ENCODE data around the gene CDK17.
"Not testable (repeated sequence)": the region's sequence is repeated elsewhere in the genome, so short reads cannot be mapped to it uniquely, and the experiment has no call there.

The CDK17 gene

DNA sequence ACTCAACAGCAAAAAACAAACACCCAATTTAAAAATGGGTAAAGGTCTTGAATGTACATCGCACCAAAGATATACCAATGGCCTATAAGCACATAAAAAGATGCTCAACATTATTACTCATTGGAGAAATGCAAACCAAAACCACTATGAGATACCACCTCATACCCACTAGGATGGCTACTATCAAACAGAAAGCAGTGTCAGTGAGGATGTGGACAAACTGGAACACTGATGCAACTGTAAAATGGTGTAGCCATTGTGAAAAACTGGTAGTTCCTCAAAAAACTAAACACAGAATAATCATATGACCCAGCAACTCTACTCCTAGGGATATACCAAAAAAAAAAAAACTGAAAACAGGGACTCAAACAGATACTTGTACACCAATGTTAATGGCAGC, 49.3 kb downstream of the CDK17 start:
- DNase-seq, result no peak

- DNase-seq, result no peak
Measured at GRCh38 chr12:96347130-96347699, 53.0 kb downstream of the CDK17 start.

GRCh38 chr12:96346716-96347115, 53.5 kb downstream of the CDK17 start:
- not testable (repeated sequence) for DNase-seq

DNA sequence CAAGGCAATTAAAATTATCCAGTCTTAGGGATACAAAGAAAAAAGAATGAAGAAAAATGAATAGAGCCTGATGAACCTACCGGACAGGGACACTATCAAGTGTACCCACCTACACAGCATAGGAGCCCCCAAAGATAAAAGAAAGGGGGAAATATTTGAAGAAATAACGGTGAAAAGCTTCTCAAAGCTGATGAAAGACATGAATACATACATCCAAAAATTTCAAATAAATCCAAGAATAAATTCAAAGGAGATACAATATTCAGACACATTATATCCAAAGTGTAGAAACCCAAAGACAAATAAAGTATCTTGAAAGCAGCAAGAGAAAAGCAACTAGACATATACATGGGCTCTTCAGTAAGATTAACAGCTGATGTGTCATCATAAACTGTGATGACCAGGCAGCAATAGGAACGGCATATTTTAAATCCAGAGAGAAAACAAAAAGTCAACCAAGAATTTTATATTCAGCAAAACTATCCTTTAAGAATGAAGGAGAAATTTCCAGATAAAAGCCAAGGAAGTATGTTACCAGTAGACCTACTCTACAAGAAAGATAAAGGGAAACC, 56.0 kb downstream of the CDK17 start:
- DNase-seq, result no peak

DNA sequence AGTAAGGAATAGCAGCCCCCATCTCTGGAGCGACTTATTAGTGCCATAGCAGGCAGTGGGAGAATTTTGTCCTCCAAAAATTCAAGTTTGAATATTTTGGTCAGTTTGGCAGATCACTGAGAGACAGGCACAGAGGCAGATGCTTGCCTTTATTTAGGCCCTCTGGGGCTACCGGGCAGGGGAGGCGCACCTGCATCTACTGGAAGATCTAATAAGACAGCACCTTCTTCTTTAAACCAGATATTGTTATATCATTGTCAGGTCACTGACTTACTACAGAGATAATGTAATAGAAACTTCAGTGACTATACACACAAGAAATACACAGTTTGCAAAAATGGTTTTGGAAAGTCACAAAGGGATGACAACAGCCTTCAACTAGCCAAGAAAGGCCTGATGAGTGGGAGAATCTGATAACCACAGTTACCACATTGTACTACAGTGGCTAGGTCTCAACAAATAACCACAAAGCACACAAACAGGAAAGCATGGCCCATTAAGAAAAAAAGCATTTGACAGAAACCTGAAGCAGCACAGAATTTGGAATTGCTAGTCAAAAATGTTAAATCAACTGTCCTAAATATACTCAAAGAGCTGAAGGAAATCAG, 56.8 kb downstream of the CDK17 start:
- DNase-seq, result no peak

GRCh38 chr12:96339666-96340065, 60.6 kb downstream of the CDK17 start:
- not testable (repeated sequence) for DNase-seq

DNA sequence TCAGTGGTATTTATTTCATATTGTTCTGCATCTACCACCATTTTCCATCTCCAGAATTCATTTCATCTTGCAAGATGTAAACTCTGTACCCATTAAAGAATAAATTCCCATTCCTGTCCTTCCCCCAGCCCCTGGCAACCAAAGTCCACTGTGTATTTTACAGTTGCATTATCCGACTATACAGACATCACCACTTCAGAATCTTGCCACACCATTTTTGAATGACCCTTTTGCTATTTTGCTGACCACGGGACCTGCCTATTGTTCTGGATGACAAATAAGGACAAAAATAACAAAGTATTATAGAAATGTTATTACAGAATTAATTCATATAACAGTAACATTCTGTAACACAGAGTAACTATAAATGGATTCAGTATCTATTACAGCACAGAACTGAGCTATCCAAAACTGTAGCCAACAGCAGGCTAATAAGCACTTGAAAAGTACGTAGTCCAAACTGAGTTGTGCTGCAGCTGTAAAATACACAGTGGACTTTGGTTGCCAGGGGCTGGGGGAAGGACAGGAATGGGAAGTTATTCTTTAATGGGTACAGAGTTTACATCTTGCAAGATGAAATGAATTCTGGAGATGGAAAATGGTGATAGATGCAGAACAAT, 61.3 kb downstream of the CDK17 start:
- no peak for DNase-seq

DNA sequence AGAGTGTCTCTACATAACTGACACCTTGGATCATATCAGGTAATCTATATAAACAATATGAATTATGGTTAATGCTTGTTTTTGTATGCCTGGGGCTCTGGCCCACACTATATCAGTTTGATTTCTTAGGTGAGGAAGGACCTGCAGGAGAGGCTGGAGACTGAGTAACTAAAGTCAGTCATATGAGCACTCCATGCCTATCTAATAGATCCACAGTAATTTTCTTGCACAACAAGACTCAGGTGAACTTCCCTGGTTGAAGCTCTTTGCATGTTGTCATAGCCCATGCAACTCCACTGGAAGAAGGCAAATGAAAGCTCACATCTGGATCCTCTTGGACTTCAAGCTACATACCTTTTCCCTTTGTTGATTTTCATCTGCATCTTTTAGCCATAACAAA, 62.3 kb downstream of the CDK17 start:
- no peak for DNase-seq

GRCh38 chr12:96336489-96336888, 63.8 kb downstream of the CDK17 start:
- no peak for DNase-seq

DNA sequence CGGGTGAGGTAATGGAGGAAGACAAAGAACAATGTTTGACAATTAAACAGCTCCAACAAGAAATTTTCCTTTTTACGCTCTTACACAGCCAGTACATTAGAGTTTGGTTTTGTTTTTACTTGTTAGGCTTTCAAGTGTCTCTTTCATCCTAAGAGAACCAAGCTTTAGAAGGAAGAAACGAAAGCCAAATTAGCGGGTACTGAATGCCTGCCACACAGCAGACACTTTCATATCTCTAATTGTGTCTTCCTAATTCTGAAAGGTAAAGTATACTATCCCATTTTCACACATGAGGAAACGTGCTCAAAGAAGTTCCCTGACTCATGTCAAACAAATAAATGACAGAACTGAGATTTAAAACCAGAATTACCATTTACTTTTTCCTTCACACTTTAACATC, 65.0 kb downstream of the CDK17 start:
- DNase-seq, result no peak

- DNase-seq, result no peak
Measured at GRCh38 chr12:96334502-96334901, 65.7 kb downstream of the CDK17 start.

- DNase-seq, result no peak
Measured at GRCh38 chr12:96329545-96329944, 70.7 kb downstream of the CDK17 start.

- no peak for DNase-seq
Measured at GRCh38 chr12:96329018-96329417, 71.2 kb downstream of the CDK17 start.

DNA sequence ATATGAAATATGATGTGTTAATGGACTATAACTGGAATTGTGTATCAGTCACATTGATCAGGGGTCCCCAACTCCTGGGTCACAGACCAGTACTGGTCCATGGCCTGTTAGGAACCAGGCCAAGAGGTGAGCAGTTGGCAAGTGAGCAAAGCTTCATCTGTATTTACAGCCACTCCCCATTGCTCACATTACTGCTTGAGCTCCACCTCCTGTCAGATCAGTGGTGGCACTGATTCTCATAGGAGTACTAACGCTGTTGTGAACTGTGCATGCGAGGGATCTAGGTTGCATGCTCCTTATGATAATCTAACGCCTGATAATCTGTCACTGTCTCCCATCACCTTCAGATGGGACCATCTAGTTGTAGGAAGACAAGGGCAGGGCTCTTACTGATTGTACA, 72.3 kb downstream of the CDK17 start:
- DNase-seq, result no peak

DNA sequence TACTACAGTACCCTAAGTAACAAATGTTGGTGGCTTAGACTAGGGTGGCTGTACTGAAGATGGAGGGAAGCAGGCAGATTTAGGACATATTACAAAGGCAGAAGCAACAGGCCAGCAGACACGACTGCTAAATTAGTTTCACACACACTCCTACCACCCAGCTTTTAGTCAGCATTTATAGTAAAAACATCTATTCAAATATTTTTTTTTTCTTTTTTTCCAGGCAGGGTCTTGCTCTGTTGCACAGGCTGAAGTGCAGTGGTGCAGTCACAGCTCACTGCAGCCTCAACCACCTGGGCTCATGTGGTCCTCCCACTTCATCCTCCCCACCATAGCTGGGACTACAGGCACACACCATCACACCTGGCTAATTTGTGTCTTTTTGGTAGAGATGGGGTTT, 72.9 kb downstream of the CDK17 start:
- DNase-seq, result no peak

DNA sequence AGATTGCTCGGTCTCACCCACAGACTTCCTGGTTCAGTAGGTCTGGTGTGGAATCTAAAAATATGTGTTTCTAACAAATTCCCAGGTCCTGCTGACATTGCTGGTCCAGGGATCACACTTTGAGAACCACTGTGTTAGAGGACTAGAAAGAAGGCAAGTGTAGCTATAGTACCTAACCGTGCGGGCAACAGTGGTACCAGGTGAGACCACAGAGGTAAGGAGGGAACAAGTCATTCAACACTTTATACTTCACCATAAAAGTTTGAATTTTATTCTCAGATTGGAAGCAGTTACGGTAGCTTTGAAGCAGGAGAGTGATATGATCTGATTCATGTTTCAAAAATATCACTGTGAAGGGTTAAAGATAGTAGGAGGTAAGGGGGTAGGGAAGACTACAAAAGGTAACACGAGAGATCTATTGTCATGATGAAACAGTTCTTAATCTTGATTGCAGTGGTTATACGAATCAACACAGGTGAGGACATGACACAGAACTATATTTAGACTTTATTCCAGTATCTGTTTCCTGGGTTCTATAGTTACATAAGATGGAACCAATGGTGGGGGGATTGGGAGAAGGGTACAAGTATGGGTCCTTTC, 73.5 kb downstream of the CDK17 start:
- no peak for DNase-seq

DNA sequence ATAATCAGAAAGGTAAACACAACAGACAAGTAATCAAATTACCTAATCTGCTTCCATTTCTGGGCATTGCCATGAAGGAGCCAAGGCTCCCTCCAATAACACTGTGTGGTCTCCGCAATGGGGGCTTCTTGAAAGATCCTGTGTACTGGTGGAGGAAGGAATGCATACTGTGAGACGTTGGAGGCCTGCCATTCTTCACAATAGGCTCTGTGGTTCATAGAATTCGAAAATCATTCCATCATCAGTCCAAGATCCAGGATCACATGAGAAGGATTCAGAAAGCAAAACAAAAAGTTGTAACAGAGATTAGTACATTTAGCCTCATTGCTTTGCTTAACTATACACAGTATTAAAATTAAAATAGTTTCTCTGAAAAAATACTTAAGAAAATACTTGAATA, 76.3 kb downstream of the CDK17 start:
- DNase-seq, result no peak

- no peak for DNase-seq
Measured at GRCh38 chr12:96322720-96323119, 77.5 kb downstream of the CDK17 start.

DNA sequence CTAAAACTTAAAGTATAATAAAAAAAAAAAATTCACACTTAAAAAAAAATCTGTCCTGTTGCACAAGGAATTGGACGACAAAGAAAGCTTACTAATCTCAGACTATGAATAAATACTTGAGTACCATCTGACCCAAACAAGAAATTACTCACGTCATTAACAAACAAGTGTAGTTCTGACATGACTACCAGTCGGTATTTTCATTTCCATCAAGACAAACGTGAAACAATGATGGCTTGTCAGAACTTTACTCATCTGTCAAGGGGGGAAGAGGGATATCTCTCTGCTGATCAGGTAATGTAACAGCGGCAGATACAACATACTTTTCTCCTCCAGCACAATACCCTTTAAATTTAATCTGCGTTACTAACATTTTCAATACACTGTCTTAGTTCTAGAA, 78.3 kb downstream of the CDK17 start:
- no peak for DNase-seq

- not testable (repeated sequence) for DNase-seq
Measured at GRCh38 chr12:96317801-96318200, 82.4 kb downstream of the CDK17 start.

GRCh38 chr12:96315741-96316481, 84.3 kb downstream of the CDK17 start:
- DNase-seq, result not testable (repeated sequence)

GRCh38 chr12:96314723-96315122, 85.5 kb downstream of the CDK17 start:
- no peak for DNase-seq

GRCh38 chr12:96313606-96314005, 86.6 kb downstream of the CDK17 start:
- DNase-seq, result no peak
